ENCODE measurements around the gene CNN2. TPM values are rescaled to one million over a fixed set of nuclear protein-coding genes. Genes with fewer than 3 reads are reported as not detected.
A peak's percentile ranks its signal among the peaks of the same experiment; 100 is the strongest.

Gene CNN2
- total and polyA plus RNA-seq, 2 of the 13 experiments (the other 11 are each of a cell fraction or from before 2014, with no cell fraction given), result 63.6 to 70.0 TPM

GRCh38 chr19:993361-993830 is 33.0 kb upstream of the CNN2 start (continued):
- TF ChIP-seq ZNF713 (CRISPR knock-in tag; IDR thresholded peaks at IDR 0.05), result no peak
- TF ChIP-seq RXRA (CRISPR knock-in tag; IDR thresholded peaks at IDR 0.05), result peak; percentile 95
- TF ChIP-seq MLLT10 (CRISPR knock-in tag; IDR thresholded peaks at IDR 0.05), result no peak
- TF ChIP-seq ATF5 (CRISPR knock-in tag; IDR thresholded peaks at IDR 0.05; ENCODE audit: low read depth), result no peak
- TF ChIP-seq REPIN1 (CRISPR knock-in tag; IDR thresholded peaks at IDR 0.05; ENCODE audit: borderline replicate concordance, low read depth), result peak; percentile 70; the same call in 1 of the 2 replicates
- TF ChIP-seq TP53 (CRISPR knock-in tag; conservative IDR thresholded peaks at IDR 0.05), result no peak
- no peak for TF ChIP-seq NFYC (CRISPR knock-in tag; IDR thresholded peaks at IDR 0.05)
- TF ChIP-seq POLR2AphosphoS5 (IDR thresholded peaks at IDR 0.05; ENCODE audit: low read depth, low read length), result no peak
- TF ChIP-seq NCOA5 (CRISPR knock-in tag; IDR thresholded peaks at IDR 0.05), result no peak
- TF ChIP-seq RELA (CRISPR knock-in tag; IDR thresholded peaks at IDR 0.05), result no peak
- TF ChIP-seq ZNF780A (CRISPR knock-in tag; IDR thresholded peaks at IDR 0.05), result no peak
- no peak for TF ChIP-seq REXO4 (CRISPR knock-in tag; IDR thresholded peaks at IDR 0.05; ENCODE audit: borderline replicate concordance)
- no peak for TF ChIP-seq PRDM15 (CRISPR knock-in tag; IDR thresholded peaks at IDR 0.05)
- TF ChIP-seq HNRNPH1 (optimal IDR thresholded peaks at IDR 0.05; ENCODE audit: low read depth, low read length), result no peak
- no peak for TF ChIP-seq MTA3 (CRISPR knock-in tag; IDR thresholded peaks at IDR 0.05)
- peak; percentile 60; the same call in 1 of the 2 replicates for TF ChIP-seq ZNF710 (CRISPR knock-in tag; IDR thresholded peaks at IDR 0.05; ENCODE audit: borderline replicate concordance)
- no peak for TF ChIP-seq TCF7 (IDR thresholded peaks at IDR 0.05; ENCODE audit: low read depth)
- no peak for TF ChIP-seq MAFF (IDR thresholded peaks at IDR 0.05; ENCODE audit: low read depth, low read length)
- no peak for TF ChIP-seq ZIK1 (CRISPR knock-in tag; IDR thresholded peaks at IDR 0.05; ENCODE audit: borderline replicate concordance, low read depth)
- no peak for TF ChIP-seq ZNF724P (CRISPR knock-in tag; IDR thresholded peaks at IDR 0.05; ENCODE audit: borderline replicate concordance)
- TF ChIP-seq ZSCAN20 (CRISPR knock-in tag; IDR thresholded peaks at IDR 0.05; ENCODE audit: borderline replicate concordance), result no peak
- no peak for TF ChIP-seq ZNF20 (CRISPR knock-in tag; IDR thresholded peaks at IDR 0.05)
- no peak for TF ChIP-seq ZNF446 (CRISPR knock-in tag; IDR thresholded peaks at IDR 0.05)
- no peak for TF ChIP-seq IKZF1 (IDR thresholded peaks at IDR 0.05)
- no peak for TF ChIP-seq JARID2 (CRISPR knock-in tag; IDR thresholded peaks at IDR 0.05; ENCODE audit: insufficient replicate concordance)
- TF ChIP-seq TSC22D2 (CRISPR knock-in tag; IDR thresholded peaks at IDR 0.05; ENCODE audit: borderline replicate concordance), result 0 out of 2 replicates have a peak, but pooled peaks have one; percentile 23
- peak; percentile 25; the same call in 1 of the 2 replicates for TF ChIP-seq ZNF552 (CRISPR knock-in tag; IDR thresholded peaks at IDR 0.05; ENCODE audit: borderline replicate concordance)
- TF ChIP-seq NR3C1 (CRISPR knock-in tag; IDR thresholded peaks at IDR 0.05), result no peak

All from HepG2 (cell line).